ENCODE results near the gene TSPAN15.
"Not testable (repeated sequence)": the region's sequence is repeated elsewhere in the genome, so short reads cannot be mapped to it uniquely, and the experiment has no call there.

TSPAN15 gene

GRCh38 chr10:69450395-69450794 lies 870 bp upstream of the TSPAN15 start:
- not testable (repeated sequence) for DNase-seq

GRCh38 chr10:69451784-69452251 lies 553 bp downstream of the TSPAN15 start:
- DNase-seq: no peak

- no peak for DNase-seq
Measured at GRCh38 chr10:69452676-69453415, 1.6 kb downstream of the TSPAN15 start.

DNA sequence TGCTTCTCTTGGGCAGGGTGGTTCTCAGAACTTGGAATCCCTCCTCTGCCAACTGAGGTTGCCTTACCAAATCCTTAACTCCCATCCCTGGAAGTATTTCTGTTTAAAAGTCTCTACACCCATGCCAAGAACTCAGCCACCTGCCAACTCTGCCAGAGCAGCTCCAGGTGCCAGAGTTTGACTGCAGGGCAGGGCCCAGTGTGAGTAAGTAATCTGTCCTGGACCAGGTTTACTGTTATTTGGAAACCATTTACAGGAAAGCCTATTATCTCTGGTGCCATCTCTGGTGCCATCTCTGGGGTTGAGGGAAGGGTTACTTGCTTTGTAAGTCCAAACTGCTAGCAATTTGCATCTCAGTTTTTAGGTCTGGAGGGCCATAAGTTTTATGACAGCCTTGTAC lies 2.5 kb downstream of the TSPAN15 start:
- no peak for DNase-seq

DNA sequence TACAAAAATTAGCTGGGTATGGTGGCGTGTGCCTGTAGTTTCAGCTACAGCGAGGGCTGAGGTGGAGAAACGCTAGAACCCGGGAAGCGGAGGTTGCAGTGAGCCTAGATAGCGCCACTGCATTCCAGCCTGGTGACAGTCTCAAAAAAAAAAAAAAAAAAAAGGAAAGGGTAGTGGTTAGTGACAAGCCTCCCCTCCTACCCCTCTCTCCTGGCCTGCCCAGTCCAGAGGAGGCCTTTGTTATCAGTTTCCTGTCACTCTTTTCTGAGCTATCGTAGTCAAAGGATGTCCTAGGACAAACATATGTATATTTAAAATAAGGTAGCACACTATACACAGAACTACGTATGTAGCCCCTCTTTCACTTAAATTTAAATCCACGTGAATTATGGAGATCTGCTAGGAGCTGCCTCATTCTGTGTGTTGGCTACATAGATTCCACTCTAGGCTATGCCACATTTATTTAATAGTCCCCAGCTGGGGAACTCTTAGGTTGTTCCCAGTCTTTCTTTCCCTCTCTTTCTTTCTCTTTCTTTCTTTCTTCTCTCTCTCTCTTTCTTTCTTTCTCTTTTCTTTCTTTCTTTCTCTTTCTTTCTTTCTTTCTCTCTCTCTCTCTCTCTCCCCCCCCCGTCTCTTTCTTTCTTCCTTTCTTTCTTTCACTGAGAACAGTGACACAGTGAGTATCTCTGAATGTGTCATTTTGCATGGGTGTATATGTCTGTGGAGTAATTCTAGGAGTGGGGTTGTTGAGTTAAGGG lies 3.9 kb downstream of the TSPAN15 start:
- no peak for DNase-seq

- no peak for DNase-seq
Measured at GRCh38 chr10:69456880-69457693, 5.8 kb downstream of the TSPAN15 start.

GRCh38 chr10:69457771-69458237 lies 6.5 kb downstream of the TSPAN15 start:
- no peak for DNase-seq

- peak; percentile 17 for DNase-seq
Measured at GRCh38 chr10:69458430-69459100, 7.3 kb downstream of the TSPAN15 start.

- DNase-seq: no peak
Measured at GRCh38 chr10:69459101-69459790, 8.0 kb downstream of the TSPAN15 start.

- no peak for DNase-seq
Measured at GRCh38 chr10:69459893-69460575, 8.8 kb downstream of the TSPAN15 start.

- DNase-seq: no peak
Measured at GRCh38 chr10:69460576-69461242, 9.4 kb downstream of the TSPAN15 start.

DNA sequence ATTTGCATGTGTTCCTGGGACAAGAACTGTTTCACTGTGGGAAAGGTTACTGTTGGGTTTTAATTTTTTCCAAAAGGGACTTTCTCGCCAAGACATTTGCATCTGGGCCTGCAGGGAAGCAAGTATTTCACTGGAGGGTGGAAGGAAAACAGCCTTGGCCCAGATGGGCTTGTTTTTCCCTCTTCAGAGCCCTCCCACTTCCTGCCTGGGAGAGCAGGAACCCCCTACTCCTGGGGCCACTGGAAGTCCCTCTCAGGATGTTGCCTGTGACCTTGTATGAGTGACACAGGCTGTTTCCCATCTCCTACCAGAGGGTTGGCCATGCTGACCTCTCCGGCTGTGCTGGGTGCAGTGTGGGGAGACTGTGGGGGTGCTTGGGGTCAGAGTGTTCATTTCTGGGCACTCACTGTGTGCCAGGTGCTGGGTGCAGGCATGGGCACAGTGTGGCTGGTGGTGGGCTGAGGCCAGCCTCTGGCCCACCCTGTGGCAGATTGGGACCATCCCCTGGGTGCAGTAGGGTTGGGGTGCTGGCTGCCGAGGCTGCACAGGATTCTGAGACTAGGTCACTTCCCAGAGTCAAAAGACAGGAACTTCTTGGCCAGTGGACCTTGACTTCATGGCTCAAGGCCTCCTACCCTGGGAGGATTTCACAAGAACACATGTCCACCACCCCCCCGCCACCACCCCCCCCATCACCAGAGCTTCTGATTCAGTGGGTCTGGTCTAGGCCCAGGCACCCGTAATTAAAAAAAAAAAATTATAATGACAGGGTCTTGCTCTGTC lies 10.2 kb downstream of the TSPAN15 start:
- no peak for DNase-seq

GRCh38 chr10:69463886-69464285 lies 12.6 kb downstream of the TSPAN15 start:
- no peak for DNase-seq

- no peak for DNase-seq
Measured at GRCh38 chr10:69464401-69464800, 13.1 kb downstream of the TSPAN15 start.

GRCh38 chr10:69464801-69465401 lies 13.6 kb downstream of the TSPAN15 start:
- no peak for DNase-seq

DNA sequence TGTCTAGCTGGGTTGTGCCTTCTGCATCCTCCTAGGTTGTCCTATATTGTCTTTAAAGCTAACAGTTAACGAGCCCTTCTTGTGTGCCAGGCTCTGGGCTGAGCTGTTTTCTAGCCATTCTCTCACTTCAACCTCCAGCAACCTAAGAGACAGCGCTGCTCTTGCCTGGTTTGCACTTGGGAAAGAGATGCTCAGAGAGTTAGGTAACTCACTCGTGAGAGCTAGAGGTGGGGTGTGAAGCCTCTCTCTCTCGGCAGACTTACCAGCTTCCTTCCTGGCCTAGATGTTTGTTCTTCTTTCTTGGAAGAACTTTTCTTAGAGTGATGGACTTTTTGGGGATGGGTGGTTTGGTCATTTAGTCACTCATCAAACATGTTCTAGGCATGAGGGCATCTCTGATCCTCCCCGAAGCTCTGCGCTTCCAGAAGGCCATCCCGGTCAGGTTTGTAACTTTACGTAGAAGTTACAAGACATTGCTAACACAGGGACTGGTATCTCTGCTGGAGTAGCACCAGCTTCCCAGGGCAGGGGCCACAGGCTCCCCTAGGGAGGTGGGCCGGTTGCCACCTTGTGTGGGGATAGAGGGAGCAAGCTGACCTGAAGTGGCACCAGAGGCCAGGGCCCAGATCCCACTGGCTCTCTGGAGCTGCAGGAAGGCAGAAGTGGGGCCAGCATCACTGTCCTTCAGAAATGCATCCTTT lies 14.3 kb downstream of the TSPAN15 start:
- DNase-seq: no peak

DNA sequence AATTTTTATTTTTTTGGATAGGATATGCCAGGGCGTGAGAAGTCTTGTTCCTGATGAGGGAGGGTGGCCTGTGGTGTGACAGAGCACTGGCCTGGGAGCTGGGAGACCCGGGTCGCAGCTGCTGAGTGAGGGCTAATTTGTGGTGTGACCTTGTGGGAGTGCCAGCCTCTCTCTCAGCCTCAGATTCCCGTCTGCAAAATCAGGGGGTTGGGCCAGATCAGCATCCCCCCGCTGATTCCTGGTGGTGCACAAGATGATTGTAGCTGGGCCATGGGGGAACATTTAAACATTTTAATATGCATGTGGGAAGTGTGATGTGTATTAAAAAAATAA lies 14.9 kb downstream of the TSPAN15 start:
- no peak for DNase-seq

DNA sequence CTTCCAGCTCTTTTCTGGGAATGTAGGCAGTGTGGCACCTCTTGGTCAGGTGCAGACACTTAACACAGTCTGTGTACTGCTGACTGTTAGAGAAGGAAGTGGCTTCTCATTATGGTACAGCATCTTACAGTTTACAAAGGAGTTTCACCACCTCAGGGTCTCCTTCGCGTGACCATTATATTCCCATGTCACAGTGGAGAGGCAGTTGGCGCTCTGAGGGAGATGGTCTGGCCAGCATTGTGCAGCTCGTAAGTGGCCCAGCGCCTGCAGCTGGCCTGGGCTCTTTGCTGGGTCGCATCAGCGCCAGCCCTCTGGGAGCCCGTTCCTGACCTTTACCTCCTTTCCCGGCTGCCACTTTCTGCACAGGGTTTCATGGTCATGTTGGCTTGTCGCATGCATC lies 15.4 kb downstream of the TSPAN15 start:
- DNase-seq: no peak

Data from kidney glomerular epithelial cell (primary cell).